HK-2 (cell line): ENCODE measurements around the gene SLC25A21.
A peak's percentile ranks its signal among the peaks of the same experiment; 100 is the strongest.
"Not testable (repeated sequence)": the region's sequence is repeated elsewhere in the genome, so short reads cannot be mapped to it uniquely, and the experiment has no call there.

Source experiments
- DNase-seq: peaks from one replicate; pipeline ENCODE4 v3.0.0-alpha.2; 2018; ENCODE audit not compliant: unreplicated experiment

Gene SLC25A21

DNA sequence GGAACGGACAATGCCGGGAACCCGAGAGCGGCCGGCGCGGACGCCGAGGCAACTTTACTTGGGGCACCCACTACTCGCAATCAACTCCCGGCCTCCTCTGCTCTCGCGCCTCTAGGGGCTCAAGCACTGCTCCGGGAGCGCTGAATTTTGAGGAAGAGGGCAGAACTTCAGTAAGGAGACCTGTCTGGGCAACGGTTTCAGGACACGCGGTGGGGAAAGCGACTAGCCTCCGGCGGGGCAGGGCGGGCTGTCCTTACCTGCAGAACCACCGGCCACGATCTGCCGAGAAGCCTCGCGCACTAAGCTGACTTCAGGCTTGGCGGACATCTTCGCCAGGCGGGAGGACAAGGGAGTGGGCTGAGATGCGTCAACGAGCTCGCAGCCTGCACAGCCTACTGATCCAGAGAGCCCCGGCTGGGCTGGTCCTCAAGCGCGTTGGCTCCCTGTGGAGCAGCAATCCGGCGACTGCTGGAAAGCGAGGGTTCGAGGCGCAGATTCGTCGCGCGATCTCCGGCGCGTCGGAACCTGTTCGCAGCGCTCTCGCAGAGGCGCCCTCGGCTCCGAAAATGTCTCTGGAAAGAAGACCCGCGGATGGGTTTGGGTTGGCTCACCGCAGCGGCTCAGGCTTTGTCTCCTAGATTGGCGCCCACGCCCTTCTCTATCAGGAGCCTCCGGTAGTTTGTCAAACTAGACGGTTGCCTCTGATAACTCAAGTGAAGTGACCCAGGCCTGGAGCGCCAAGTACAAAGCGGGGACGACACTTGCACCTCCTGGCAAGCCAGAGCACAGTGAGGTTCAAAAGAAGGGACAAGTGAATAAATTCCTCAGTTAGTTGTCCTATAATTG is at the start of gene SLC25A21:
Gene SLC25A21, minus strand, starts transcription at position 583 of the 846 bp plus-strand sequence.
- DNase-seq, result peak; percentile 85

DNA sequence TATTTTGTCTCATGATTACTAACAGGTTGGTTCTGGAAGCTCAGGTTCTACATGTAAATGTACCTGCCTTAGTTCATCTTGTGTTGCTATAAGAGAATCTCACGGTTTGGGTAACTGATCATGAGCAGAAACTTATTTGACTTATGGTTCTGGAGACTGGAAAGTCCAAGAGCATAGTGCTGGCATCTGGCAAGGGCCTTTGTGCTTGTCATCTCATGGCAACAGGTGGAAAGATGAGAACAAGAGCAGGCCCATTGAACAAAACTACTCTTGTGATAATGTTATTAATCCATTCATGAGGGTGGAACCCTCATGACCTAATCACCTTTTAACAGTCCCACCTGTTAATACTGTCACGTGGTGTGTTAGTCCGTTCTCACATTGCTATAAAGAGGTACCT is 48.7 kb upstream of the SLC25A21 start:
- DNase-seq, result no peak

DNA sequence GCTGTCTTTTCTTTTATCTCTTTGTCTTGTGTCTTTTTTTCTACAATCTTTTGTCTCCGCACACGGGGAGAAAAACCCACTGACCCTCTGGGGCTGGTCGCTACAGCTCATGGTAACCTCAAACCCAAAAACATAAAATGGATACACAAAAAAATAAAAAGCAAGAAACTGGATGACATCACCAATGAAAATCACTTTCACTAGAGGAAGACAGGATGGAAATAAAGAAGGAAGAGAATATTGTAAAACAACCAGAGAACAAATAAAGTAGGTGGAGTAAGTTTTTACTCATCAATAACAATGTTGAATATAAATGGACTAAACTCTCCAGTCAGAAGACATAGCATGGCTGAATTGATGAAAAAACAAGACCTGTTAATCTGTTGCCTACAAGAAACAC is 42.9 kb upstream of the SLC25A21 start:
- DNase-seq, result no peak

DNA sequence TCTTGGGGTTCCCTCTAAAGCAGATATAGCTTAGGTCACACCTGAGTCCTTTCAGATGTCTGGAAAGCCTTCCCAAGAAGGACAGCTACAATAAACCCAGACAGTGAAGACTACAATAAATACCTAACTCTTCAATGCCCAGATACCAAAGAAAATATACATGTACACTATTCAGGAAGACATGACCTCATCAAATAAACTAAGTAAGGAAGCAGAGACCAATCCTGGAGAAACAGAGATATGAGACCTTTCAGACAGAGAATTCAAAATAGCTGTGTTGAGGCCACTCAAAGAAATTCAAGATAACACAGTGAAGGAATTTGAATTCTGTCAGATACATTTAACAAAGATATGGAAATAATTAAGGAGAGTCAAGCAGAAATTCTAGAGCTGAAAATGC is 40.6 kb upstream of the SLC25A21 start:
- DNase-seq, result no peak

DNA sequence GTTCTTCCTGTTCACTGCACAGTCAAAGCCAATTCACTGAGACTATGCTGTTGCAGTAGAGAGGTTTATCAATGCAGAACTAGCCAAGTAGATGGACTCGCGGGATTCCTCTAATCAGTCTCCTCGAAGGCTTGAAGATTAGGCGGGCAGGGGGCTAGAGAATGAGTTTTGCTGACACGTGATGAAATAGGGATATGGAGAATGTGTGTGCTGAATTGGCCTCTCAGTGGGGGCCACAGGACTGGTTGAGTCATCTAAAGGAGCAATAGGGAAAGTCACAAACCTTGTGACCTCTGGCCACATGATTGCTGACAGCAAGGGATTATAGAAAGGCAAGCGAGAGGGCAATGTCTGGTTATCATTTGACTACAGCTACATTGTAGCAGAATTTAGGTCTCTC is 38.0 kb upstream of the SLC25A21 start:
- no peak for DNase-seq

DNA sequence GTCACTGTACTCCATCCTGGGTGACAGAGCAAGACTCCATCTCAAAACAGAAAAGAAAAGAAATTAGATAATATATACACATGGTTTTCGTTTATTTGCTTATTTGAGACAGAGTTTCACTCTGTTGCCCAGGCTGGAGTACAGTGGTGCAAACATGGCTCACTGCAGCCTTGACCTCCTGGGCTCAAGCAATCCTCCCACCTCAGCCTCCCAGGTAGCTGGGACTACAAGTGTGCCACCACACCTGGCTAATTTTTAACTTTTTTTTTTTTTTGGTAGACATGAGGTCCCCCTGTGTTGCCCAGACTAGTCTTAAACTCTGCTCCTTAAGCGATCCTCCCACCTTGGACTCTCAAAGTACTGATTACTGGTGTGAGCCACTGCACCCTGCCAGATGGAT is 37.2 kb upstream of the SLC25A21 start:
- not testable (repeated sequence) for DNase-seq

DNA sequence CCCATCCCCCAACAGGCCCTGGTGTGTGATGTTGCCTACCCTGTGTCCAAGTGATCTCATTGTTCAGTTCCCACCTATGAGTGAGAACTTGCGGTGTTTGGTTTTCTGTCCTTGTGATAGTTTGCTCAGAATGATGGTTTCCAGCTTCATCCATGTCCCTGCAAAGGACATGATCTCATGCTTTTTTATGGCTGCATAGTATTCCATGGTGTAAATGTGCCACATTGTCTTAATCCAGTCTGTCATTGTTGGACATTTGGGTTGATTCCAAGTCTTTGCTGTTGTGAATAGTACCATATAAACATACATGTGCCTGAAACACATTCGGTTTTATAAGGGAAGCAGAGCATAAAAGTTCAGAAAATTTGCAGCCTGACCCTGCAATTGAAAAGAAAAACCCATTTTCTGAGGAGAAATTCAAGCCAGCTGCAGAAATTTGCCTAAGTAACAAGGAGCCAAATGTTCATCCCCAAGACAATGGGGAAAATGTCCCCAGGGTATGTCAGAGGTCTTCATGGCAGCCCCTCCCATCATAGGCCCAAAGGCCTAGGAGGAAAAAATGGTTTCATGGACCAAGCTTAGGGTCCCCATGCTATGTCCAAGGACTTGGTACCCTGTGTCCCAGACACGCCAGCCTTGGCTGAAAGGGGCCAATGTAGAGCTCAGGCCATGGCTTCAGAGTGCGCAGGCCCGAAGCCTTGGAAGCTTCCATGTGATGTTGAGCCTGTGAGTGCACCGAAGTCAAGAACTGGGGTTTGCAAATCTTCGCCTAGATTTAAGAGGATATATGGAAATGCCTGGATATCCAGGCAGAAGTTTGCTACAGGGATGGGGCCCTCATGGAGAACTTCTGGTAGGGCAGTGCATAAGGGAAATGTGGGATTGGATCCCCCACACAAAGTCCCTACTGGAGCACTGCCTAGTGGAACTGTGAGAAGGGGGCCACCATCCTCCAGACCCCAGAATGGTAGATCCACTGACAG is 33.5 kb upstream of the SLC25A21 start:
- DNase-seq, result not testable (repeated sequence)

DNA sequence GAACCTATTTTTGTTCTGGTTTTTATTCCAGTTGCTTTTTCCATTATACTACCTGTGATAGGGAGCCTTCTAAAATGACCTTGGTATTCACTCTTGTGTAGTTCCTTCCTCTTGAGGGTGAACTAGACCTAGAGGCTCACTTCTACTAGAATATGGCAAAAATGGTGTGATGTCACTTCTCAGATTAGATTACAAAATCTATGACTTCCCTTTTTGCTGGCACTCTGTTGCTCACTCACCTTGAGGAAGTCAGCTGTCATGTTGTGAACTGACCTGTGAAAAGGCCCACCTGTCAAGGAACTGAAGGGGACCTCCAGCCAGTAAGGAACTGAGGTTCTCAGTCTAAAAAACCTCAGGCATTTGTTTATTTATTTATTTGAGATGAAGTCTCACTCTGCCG is 31.0 kb upstream of the SLC25A21 start:
- DNase-seq, result no peak

DNA sequence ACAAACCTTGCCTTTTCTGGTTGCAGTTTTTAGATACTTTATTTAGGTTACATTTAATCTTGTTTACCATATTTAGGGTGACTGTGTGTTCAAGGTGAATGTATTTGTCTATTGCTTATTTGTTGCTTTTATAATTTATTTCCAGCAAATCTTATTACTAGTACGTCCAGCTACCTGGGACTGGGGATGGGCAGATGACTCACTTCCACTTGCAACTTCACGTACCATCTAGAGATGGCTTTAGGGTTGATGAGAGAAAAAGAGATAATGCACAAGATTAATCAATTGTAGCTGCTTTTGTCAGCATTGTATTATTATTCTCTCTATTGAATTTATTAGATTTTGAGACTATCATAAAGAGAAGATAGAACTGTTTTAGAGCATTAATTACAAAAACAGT is 30.4 kb upstream of the SLC25A21 start:
- DNase-seq, result no peak

DNA sequence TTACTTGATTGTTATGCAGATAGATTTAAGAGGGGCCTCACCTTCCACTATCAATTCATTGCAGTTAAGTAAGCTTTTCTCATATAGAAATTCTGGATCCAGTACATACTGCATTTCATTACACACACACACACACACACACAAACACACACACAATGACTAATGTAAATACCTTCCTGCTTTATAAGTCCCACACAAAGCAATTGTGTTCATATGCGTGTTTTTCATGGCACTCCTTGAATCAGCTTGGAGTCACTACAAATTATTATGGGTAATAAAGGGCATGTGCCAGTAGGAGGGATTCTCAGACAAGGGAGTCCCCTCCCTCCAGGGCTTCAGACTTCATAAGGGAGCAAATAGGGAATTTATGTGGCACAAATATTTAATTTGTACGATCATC is 29.9 kb upstream of the SLC25A21 start:
- DNase-seq, result no peak

DNA sequence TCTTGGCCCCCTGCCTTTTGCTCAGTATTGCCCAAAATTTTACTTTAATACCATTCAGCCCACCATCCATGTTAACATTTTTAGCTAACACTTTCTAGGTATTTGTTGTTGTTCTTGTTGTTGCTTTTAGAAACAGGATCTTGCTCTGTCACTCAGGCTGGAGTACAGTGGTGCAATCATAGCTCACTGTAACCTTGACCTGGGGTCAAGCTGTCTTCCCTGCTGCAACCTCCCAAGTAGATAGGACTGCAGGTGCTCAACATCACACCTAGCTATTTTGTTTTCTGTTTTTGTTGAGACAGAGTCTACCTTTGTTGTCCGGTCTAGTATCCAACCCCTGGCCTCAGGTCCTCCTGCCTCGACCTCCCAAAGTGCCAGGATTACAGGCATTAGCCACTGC is 29.3 kb upstream of the SLC25A21 start:
- DNase-seq, result no peak

DNA sequence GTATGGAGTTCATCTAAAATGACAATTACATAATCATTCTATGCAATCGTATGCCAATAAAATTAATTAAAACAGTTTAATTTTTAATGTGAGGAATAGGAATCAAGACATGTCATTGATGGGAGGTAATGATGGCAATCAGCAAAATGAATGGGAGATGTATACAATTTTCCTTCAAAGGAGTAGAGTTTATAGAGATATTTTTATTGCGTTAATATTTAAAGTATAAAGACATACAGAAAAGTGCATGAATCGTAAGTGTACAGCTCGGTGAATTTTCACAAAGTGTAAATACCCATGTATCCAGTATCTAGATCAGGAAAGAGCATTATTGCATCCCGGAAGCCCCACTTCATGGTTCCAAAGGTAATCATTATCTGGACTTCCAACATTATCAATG is 26.5 kb upstream of the SLC25A21 start:
- DNase-seq, result no peak

DNA sequence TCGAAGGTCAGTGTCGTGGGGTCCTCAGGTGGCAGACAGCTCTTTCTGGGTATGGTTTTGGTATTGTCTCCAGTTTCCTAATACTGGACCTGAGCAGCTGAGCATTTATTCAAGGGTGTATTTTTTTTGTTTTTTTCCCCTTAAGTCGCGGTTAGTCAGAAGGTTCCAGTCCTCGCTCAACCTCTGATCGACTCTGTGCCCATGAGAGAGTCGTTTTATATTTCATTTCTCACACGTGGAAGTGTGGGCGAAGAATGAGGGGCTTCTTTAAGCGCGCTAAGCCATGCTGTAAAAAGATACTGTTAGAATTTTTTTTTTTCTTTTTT is 25.8 kb upstream of the SLC25A21 start:
- DNase-seq, result no peak

DNA sequence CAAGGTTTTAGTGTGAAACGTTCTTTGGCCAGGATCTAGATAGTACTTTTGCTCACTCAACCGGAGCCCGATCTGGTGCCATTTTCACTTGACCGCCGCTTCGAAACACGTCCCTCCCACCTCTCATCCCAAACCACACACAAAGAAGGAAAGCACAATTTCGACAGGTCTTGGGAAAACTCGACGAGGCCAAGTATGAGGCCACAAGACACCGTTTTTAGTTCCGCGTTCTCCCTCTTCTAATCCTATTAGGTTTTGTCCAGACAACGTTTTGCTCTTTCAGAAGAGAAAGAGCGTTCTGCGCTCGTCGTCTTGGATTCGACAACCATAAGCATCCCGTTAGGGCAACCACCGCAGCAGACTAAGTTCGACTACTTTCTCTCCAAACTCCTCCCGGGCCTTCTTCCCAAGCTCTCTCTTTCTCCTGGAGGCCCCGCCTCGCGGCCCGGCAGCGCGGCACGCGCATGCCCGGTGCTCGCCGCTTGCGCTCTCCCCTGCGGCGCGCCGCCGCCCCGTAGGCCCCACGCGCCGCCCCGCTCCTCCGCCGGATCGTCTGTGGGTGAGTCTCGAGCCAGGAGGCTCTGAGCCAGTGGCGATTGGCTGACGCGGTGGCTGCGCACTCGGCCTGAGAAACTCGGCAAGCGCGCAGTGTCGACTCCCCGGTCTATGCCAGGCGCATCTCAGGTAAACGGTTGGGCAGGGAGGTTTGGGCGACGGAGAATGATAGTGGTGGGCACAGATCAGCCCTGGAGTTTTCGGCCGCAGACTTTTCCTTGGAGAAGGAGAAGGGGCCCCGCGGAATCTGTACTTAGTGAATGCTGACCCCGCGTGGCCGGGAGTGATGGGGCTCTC is 25.2 kb upstream of the SLC25A21 start, which contains the start of gene MIPOL1:
Gene MIPOL1, plus strand, starts transcription at position 517 of the 852 bp plus-strand sequence. CDS start 49,952 bp downstream, outside the sequence.
- peak; percentile 88 for DNase-seq

DNA sequence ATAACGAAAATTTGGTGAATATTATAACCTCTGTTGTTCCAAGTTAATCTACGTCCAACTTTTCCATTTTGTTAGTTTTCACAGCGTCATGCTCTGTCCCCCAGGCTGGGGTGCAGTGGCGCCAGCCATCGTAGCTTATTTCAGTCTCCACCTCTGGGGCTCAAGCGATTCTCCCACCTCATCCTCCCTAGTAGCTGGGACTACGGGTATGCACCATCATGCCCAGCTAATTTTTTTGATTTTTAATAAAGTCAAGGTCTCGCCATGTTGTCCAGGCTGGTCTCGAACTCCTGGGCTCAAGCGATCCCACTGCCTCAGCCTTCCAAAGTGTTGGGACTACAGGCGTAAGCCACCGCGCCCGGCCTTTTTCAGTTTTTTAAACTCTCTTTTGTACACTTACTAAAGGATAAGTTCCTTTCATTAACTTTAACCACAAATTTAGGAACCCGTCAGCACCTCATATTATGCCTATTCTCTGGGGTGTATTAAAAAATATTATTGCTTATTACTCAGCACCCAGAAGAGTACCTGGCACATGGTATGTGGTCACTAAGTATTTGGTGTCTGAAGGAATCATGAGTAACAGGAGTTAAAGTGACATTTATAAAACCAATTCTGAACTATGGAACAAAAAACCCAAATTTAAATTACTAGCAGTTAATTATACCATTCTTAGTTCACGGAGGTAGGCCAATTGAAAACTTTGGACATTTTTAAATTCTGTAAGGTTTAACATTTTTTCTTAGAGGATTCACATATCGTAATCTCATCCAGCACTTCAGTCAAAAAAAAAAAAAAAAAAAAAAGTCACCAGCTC is 24.4 kb upstream of the SLC25A21 start:
- no peak for DNase-seq

DNA sequence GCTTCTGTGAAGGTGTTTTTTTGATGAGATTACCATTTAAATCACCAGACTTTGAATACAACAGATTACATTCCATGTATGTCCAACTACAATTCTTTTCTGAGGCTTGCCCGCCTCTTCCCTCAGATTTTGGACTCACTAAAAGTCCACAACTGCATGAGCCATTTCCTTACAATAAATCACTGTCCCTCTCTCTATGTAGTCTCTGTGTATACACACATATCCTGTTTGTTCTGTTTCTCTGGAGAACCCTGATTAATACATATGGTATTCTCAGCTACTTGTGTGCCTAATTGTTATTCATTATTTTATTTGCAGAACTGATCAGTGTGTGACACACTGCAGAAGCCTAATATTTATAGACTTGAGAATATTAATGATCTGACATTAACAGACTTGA is 22.9 kb upstream of the SLC25A21 start:
- no peak for DNase-seq

DNA sequence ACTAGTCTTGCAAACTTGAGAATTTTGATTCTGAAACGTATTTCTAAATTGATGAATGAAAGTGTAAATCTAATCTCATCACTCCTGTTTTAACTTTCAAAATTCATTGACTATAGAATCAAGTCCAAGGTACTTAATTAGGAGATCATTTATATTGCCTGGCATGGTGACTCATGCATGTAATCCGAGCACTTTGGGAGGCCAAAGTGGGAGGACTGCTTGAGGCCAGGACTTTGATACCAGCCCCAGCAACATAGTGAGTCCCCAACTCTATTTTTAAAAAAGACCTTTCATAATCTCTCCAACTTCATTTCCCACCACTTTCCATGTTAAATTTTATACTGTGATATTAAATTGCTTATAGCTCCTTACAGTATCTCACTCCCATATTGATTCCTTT is 22.3 kb upstream of the SLC25A21 start:
- no peak for DNase-seq

DNA sequence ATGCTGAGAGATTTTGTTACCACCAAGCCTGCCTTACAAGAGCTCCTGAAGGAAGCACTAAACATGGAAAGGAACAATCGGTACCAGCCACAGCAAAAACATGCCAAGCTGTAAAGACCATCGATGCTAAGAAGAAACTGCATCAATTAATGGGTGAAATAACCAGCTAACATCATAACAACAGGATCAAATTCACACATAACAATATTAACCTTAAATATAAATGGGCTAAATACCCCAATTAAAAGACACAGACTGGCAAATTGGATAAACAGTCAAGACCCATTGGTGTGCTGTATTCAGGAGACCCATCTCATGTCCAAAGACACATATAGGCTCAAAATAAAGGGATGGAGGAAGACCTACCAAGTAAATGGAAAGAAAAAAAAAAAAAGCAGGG is 17.3 kb upstream of the SLC25A21 start:
- not testable (repeated sequence) for DNase-seq

DNA sequence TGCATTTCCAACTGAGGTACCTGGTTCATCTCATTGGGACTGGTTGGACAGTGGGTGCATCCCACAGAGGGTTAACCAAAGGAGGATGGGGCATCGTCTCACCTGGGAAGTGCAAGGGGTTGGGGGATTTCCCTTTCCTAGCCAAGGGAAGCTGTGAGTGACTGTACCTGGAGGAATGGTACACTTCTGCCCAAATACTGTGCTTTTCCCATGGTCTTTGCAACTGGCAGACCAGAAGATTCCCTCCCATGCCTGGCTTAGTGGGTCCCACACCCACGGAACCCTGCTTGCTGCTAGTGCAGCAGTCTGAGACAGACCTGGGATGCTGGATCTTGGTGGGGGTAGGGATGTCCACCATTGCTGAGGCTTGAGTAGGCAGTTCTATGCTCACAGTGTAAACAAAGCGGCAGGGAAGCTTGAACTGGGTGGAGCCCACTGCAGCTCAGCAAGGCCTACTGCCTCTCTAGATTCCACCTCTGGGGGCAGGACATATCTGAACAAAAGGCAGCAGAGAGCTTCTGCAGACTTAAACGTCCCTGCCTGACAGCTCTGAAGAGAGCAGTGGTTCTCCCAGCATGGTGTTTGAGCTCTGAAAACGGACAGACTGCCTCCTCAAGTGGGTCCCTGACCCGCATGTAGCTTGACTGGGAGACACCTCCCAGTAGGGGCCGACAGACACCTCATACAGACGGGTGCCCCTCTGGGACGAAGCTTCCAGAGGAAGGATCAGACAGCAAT is 15.6 kb upstream of the SLC25A21 start:
- not testable (repeated sequence) for DNase-seq

DNA sequence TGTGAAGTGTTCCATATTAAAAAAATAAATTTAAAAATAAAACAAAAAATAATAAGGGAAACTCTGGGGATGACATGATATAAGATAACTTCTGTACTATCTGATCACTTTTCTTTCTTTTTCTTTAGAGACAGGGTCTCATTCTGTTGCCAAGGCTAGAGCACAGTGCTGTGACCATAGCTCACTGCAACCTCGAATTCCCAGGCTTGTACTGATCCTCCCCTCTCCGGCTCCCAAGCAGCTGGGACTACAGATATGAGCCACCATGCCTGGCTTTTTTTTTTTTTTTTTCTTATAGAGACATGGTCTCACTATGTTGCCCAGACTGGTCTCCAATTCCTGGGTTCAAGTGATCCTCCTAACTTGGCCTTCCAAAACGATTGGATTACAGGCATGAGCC is 14.9 kb upstream of the SLC25A21 start:
- DNase-seq, result no peak
